ENCODE measurements around the gene AOPEP.

GRCh38 chr9:95133325-95133705 is 406.8 kb downstream of the AOPEP start:
- TF ChIP-seq, protein P1, sequence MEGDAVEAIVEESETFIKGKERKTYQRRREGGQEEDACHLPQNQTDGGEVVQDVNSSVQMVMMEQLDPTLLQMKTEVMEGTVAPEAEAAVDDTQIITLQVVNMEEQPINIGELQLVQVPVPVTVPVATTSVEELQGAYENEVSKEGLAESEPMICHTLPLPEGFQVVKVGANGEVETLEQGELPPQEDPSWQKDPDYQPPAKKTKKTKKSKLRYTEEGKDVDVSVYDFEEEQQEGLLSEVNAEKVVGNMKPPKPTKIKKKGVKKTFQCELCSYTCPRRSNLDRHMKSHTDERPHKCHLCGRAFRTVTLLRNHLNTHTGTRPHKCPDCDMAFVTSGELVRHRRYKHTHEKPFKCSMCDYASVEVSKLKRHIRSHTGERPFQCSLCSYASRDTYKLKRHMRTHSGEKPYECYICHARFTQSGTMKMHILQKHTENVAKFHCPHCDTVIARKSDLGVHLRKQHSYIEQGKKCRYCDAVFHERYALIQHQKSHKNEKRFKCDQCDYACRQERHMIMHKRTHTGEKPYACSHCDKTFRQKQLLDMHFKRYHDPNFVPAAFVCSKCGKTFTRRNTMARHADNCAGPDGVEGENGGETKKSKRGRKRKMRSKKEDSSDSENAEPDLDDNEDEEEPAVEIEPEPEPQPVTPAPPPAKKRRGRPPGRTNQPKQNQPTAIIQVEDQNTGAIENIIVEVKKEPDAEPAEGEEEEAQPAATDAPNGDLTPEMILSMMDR (IDR thresholded peaks at IDR 0.05; ENCODE audit: low read depth, low read length, poor library complexity, severe bottlenecking), result no peak
- no peak for TF ChIP-seq EZH2phosphoT487 (IDR thresholded peaks at IDR 0.05; ENCODE audit: borderline replicate concordance, low read length)

Measured in DOHH2 (cell line).